22Rv1 (cell line): Measurements from ENCODE around the gene PRR15L.

Experiments used
- CTCF ChIP-seq: fragments of 450-650 bp; IDR thresholded peaks from 2 replicates; pipeline ENCODE4 v1.5.1; 2017; ENCODE audit warnings: mild to moderate bottlenecking
- ZFX ChIP-seq: fragments of 450-650 bp; IDR thresholded peaks from 2 replicates; pipeline ENCODE4 v1.6.1; 2017; ENCODE audit warnings: antibody characterized with exemption, borderline replicate concordance

- TF ChIP-seq CTCF (no peak), ZFX (no peak)
Measured at GRCh38 chr17:47918991-47919390, 38.7 kb downstream of the PRR15L start.
